SU-DHL-6 (cell line): Measurements from ENCODE around the gene PCF11.

Source experiments
- EZH2phosphoT487 ChIP-seq: fragments of 200-600 bp; sonication (generic), shearing (Covaris generic); conservative IDR thresholded peaks from 2 replicates; pipeline ENCODE4 v1.6.1; 2018; ENCODE audit warnings: mild to moderate bottlenecking, antibody characterized with exemption, low read length, moderate library complexity, mixed read lengths
- TF ChIP-seq, protein P1 (sequence below): fragments of 200-600 bp; sonication (generic); IDR thresholded peaks from one replicate; pipeline ENCODE4 v1.5.1; 2017; ENCODE audit warnings: antibody characterized with exemption, mild to moderate bottlenecking, low read length, moderate library complexity; ENCODE audit not compliant: insufficient read depth, poor library complexity, severe bottlenecking

- TF ChIP-seq, protein P1, sequence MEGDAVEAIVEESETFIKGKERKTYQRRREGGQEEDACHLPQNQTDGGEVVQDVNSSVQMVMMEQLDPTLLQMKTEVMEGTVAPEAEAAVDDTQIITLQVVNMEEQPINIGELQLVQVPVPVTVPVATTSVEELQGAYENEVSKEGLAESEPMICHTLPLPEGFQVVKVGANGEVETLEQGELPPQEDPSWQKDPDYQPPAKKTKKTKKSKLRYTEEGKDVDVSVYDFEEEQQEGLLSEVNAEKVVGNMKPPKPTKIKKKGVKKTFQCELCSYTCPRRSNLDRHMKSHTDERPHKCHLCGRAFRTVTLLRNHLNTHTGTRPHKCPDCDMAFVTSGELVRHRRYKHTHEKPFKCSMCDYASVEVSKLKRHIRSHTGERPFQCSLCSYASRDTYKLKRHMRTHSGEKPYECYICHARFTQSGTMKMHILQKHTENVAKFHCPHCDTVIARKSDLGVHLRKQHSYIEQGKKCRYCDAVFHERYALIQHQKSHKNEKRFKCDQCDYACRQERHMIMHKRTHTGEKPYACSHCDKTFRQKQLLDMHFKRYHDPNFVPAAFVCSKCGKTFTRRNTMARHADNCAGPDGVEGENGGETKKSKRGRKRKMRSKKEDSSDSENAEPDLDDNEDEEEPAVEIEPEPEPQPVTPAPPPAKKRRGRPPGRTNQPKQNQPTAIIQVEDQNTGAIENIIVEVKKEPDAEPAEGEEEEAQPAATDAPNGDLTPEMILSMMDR = no peak
- TF ChIP-seq EZH2phosphoT487 = no peak
These were observed 28.8 kb downstream of the PCF11 start for GRCh38 chr11:83185767-83186166.
